HG03025 (cell line): ENCODE data around the gene LIG1.
"Not testable (repeated sequence)": the region's sequence is repeated elsewhere in the genome, so short reads cannot be mapped to it uniquely, and the experiment has no call there.

Experiments
- ATAC-seq: cut with Tn5 transposase; IDR thresholded peaks from one replicate; pipeline ENCODE4 v1.9.1; 2021; ENCODE audit warnings: mild to moderate bottlenecking, moderate library complexity; ENCODE audit not compliant: unreplicated experiment, low FRiP score

LIG1 gene

DNA sequence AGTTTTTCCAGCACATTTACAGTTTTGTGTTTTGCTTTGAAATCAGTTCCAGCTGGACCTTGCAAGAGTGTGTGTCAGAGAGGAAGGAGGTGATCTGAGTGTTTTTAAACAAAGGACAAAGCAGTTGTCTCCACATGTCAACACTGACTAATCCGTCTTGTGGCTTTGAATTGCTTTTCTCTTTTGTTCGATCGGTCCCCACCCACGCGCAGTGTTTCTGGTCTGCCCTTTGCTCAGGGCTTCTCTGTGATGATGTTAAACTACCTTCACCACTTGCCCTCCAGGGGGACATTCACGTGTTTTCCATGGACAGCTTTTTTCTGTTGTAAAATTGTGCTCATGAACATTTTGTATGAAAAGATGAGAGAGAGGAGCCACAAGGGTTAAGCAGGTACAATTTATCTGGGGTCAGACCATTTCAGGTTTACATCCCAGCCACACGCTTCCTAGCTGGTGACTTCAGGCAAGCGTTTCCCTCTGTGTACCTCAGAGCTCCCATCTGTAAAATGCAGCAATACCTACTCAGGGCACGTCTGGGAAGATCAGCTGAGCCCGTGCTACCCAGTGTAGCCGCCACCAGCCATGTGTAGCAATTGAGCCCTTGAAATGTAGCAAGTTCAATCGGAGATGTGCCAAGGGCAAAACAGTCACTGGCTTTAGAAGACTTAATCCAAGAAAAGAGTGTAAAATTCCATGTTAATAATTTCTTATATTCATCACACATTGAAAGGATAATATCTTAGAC lies 46.1 kb downstream of the LIG1 start:
- ATAC-seq, result no peak

DNA sequence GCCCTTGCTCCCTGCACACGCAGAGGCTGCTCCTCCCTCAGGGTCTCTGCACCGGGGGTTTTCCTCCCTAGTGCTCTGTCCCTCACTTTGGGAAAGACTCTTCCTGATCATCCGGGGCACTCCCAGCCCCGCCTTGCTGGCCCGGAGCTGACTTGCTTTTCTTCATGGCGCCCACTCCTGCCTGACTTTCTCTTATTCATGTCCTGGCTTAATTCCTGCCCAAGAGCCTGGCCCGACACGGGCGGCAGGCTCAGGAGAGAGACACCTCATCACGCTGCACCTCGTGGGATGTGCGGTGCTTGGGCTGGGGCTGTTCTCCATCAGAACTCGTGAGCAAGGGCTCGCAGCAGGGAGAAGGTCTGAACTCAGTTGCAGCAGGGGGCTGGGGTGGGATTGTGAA lies 47.7 kb downstream of the LIG1 start:
- ATAC-seq, result no peak

DNA sequence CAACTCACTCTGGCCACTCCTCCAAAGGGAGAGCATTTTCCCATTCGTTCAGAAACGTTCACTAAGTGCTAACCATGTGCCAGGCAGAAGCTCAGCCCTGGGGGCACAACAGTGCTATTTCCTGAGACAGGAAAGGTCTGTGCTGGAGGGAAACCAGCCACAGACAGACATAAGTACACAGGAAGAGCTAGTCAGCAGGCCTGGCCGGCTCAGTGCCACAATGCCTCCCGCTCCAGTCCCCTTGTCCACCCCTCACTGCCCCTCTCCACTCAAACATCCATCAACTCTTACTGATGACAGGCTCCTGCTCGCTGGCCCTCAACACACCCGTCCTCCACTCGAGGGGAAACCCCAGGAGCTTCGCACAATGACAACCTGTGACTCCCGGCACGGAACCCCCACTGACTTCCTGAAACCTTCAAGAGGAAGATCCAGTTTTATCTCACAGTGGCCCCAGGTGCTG lies 48.2 kb downstream of the LIG1 start:
- ATAC-seq, result no peak

DNA sequence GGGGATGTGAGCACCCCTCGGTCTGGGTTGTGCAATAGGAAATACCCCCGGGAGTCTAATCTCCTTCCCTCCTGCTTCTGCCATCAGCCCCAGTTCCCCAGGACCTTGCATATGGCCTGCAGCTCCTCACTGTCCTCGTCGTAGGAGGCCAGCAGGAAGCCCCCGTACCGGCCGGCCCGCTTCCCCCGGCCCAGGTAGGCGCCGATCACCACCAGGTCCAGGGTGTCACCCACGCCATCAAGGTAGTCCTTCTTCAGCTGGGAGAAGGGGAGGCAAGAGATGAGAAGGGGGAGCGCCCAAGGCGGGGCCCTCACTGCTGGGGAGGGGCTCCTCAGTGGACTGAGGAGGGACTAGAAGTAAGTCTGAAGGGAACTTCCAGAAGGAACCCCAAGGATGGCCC lies 49.1 kb downstream of the LIG1 start:
- no peak for ATAC-seq

DNA sequence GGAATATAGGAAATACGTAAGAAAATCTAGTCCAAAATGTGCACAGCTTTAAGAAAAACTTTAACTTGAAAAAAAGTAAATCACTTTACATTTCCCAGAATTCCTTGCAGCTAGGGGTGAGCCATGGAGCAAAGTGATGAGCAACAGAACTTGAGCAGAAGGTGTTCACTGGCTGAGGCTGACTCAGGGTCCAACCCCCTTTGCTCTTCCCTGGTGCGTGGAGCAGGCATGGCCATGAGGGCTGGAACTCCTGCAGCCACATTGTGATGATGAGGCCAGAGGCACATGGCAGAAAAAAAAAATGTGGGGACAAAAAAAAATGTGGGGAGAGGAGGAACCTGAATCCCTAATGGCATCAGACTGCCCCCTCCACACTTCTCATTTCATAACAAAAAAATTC lies 49.6 kb downstream of the LIG1 start:
- no peak for ATAC-seq

DNA sequence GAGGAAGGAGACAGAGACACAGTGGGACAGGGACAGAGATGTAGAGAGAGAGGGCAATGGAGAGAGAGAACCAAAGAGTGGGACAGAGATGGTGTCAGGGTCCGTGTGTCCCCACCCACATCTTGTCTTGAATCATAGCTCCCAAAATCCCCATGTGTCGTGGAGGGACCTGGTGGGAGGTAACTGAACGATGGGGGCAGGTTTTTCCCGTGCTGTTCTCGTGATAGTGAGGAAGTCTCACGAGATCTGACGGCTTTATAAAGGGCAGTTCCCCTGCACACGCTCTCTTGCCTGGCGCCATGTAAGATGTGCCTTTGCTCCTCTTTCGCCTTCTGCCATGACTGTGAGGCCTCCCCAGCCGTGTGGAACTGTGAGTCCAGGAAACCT lies 52.0 kb downstream of the LIG1 start:
- no peak for ATAC-seq

DNA sequence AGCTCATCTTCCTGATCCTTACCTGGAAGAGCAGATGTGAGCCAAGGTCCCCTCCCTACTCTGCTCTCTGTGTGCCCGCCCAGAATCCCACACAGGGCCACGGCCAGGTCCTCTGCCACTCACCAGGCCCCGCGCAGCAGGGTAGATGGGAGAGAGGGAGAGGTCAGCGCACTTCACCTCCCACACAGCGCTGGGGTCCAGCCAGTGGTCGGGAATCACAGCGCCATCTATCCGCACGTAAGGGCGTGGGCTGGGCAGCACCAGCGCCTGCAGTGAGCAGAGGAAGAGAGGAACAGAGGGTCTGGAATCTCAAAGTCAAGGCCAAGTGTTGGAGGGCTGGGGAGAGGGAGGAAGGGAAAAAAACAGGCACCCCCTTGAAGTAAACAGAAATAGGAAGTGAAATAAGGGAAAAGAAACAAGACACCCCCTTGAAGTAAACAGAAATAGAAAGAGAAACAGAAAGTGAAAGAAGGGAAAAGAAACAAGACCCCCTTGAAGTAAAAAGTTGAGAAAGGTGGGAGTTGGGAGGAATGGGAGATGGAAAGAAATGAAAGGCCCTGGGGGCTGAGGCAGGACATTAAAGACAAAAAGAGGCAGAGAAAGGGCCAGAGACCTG lies 52.5 kb downstream of the LIG1 start:
- ATAC-seq, result no peak

DNA sequence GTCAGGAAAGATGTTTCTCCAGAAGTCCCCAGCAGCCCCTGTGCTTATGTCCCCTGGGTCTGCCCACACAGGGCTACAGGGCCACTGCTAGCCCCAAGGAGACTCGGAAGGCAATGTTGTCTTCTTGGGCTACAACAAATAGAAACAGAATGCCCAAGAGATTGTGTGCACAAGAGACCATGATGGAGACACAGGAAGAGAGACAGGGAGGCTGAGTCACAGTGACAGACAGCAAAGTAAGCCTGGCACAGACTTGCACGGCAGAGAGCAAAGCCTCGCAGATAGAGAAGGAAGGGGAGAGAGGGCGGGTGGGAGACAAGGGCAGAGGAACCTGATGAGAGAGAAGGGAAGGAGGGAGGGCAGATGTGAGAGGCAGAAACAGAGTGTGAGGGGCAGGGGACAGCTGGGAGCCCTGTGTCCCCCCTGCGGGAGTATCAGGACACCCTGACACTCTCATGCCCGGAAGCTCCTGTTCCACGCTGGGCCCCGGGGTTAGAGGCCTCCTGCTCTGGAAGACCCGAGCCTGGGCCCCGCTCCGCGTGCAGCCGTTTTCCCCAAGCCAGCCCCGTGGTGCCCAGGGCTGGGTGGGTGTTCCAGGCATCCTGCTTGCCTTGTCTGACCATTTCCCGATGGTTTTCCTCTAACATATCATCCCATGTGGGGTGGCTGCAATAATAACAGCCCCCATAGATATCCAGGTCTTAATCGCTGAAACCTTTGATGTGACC lies 56.8 kb downstream of the LIG1 start:
- no peak for ATAC-seq

DNA sequence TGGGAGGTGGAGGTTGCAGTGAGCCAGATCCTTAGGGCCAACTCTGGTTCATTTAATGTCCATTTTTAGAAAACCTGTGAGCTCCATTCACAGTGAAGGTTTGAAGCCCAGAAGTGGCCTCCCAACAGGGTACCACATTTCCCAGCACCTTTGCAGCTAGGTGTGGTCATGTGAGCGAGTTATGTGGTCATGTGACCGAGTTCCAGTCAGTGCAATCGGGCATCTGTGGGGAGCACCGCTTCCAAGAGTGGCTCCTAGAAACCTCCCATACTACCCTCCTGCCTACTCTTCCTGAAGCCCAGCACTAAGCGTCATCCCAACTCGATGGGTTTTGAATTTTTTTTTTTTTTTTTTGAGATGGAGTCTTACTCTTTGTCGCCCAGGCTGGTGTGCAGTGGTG lies 58.9 kb downstream of the LIG1 start:
- no peak for ATAC-seq

DNA sequence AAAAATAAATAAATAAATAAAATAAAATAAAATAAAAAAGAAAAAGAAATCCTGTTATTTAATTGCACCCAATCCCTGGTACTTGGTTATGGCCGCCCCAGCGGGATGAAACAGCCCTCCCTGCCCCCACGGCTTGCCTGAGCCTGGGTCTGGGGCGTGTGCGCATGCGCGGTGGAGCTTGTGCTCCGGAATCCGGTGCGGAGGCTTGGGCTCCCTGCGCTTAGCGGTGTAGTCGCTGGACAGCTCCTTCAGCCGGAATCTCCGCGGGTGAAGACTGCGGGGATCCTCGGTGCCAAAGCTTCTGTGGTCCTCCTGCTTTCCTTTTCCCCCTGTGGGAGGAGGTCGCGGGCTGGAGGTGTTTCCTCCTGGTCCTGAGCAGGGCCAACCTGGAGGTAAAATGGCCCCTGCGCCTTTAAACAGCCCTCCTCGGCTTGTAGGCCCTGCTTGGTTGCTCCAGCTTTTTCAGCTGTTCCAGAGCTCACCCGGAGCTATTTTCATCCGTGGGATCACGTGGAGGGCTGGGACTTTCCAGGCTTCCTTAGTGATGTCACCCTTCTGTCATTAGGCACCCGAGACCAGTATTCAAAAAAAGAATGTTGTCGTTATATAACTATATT lies 59.7 kb downstream of the LIG1 start, which contains the start of gene PLA2G4C:
Gene PLA2G4C (minus strand): TSS at position 468 of the 617 bp plus-strand sequence. CDS start 4,288 bp downstream, outside the sequence.
- no peak for ATAC-seq

DNA sequence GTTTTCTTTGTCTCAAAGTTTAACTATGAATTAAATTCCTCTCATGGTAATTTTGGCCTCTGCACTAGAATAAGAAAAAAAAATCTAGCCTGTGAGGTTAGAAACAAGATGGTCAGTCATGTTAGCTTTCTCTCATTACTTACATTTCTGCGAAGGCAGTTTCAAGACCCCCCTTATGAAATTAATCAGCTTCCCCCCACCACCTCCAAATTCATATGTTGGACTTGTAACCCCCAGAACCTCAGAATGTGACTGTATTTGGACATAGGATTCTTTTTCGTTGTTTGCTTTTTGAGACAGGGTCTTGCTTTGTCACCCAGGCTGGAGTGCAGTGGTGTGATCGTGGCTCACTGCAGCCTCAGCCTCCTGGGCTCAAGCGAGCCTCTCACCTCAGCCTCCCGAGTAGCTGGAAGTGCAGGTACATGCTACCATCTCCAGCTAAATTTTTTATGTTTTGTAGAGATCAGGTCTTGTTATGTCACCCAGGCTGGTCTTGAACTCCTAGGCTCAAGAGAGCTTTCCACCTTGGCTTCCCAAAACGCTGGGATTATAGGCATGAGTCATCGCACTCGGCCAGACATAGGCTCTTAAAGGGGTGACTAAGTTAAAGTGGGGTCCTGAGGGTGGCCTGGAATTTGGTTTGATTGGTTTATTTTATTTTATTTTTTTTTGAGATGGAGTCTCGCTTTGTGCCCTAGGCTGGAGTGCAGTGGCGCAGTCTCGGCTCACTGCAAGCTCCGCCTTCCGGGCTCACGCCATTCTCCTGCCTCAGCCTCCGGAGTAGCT lies 61.0 kb downstream of the LIG1 start:
- no peak for ATAC-seq

DNA sequence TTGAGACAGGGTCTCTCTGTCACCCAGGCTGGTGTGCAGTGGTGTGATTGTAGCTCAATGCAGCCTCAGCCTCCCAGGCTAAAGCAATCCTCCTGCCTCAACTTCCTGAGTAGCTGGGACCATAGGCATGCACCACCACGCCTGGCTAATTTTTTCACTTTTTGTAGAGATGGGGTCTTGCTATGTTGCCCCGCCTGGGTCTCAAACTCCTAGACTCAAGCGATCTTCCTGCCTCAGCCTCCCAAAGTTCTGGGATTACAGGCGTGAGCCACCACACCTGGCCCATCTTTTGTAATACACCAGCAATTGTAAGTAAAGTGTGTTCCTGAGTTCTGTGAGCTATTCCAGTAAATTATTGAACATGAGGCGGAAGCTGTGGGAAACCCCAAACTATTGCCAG lies 66.2 kb downstream of the LIG1 start:
- ATAC-seq, result no peak

DNA sequence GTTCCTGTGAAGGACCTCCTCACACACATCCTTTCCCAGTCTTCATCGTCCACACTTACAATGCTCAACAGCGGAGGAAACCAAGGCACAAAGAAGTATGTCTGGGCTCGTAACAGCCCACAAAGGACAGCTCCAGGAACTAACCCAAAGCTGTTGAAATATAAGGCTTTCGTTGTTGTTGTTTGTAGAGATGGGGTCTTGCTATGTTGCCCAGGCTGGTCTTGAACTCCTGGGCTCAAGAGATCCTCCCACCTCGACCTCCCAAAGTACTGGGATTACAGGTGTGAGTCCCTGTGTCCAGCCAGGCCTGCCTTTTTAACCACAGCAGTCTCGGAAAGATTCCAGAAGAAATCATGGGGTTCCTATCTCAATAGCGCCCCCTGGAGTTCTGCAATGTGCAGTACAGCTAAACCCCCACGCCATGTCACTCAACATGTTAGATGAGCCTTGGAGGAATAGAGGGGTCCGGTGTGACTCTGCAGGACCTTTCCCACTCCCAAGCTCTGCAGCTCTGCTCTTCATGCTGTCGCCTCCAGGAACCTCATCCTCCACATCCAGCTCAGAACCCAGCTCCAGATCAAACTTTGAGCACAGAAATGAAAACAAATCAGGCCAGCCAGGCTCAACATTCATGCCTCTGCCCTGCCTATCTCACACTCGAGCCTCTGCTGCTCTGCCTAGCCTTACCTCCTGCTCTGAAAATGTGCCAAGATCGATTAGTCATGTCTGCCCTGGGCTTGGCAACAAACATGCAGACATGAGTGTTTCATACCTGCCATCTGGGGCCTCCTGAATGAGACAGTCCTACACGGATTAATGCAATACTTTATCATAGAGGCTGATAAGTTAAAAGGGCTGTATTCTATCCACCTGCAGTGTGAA lies 67.0 kb downstream of the LIG1 start:
- ATAC-seq, result no peak

DNA sequence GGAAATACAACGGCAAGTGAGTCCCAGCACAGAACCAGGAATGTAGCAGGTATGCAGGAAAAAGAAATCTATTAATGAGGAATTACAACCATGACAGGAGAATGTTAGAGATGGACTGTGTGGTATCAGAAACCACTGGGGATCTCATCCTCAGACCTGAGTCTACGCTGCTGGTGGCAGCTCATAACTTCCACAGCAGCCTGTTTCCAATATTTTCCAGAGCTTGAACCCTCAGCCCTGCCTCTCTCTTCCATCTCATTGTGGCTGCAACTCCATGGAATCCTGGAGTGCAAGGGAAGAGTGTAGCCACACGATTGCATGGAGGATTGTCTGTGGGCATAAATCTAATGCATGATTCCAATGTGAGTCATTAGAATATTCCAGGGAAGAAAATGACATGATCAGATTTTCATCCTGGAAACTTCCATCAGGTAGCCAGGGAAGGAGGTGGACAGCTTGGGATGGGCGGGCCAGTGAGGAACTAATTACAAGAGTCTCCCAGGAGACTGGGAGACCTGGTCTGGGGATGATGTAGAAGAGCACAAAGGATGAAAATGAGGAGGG lies 74.5 kb downstream of the LIG1 start:
- ATAC-seq, result no peak

DNA sequence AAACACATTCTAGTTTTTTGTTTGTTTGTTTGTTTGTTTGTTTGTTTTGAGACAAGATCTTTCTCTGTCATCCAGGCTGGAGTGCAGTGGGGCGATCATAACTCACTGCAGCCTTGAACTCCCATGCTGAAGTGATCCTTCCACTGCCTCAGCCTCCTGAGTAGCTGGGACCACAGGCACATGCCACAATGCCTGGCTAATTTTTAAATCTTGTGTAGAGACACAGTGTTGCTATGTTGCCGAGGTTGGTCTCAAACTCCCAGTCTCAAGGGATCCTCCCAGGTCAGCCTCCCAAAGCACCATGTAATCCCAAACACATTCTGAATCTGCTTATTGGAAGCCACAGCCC lies 75.3 kb downstream of the LIG1 start:
- ATAC-seq, result no peak

DNA sequence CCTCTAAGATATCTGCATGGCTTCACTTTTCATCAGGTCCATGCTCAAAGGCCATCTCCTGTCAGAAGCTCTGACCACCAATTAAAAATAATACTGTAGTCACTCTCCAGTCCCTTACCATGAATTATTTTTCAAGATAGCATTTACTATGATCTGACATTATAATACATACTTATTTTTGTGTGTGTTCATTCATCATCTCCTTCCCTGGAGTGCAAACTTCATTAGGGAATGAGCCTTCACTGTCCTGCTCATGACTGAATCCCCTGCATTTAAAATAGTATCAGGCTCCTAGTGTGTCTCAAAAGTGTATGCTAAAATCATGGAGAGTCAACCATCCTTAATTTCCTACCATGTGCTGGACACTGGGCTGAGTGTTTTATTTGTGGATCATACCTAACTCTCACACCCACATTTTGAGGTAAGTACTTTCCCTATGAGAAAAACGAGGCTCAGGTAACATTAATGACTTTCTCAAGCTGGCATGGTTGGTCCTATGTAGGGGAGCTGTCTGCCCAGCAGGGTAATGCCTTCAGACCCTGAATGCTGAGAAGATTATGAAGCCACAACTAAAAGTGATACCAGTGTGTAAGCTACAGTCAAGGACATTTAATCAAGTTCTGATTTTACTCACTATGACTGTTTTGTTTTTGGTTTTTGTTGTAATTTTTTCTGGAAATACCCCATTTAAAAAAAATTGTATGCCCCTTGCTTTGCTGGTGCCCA lies 75.9 kb downstream of the LIG1 start:
- no peak for ATAC-seq

DNA sequence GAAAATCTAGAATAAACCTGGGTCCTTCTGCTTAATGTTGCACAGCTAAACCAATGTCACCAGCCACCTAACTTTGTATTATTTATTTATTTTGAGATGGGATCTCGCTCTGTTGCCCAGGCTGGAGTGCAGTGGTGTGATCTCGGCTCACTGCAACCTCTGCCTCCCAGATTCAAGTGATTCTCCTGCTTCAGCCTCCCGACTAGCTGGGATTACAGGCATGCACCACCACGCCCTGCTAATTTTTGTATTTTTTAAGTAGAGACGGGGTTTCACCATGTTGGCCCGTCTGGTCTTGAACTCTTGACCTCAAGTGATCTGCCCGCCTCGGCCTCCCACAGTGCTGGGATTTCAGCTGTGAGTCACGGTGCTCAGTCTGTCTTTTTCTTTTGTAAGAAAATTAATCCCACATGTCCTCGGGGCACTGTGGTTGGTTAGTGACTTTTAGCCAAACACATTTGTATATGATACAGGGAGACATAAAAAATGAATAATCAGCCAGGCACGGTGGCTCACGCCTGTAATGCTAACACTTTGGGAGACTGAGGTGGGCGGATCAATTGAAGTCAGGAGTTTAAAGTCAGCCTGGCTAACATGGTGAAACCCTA lies 78.9 kb downstream of the LIG1 start:
- not testable (repeated sequence) for ATAC-seq

DNA sequence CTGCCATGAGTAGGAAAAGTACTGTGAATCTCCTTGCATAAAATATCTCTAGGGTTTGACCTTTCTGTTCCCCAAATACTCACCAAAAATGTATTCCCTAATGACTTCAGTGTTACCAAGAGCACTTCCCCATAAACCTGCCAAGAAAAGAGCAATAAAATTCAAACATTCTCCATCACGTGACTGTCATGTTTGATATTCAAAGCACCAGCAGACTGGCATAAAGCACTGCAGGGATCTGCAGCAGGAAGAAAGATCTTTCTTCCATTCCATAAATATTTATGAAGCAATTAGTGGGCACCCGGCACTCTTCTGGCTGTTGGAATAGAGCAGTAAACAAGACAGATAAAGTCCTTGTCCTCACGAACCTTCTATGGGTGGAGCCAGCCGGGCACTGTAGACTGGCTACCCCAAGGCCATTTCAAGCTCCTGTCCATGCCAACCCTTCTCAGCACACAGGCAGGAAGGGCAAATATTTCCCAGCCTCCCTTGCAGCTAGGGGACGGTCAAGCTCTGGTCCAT lies 79.8 kb downstream of the LIG1 start:
- no peak for ATAC-seq
